B cell (primary cell): ENCODE results near the gene APOE. TPM values are rescaled to one million over a fixed set of nuclear protein-coding genes. Genes with fewer than 3 reads are reported as not detected.

Source experiments
- ATAC-seq: fragments of 200-7000 bp; cut with Tn5 transposase; one replicate; pipeline ENCODE4 v1.10.0; 2021; ENCODE audit warnings: low read depth, mild to moderate bottlenecking, moderate number of reproducible peaks, moderate library complexity
- CTCF ChIA-PET: fragments of 350-600 bp; sonication (Branson Sonifier 250); formaldehyde crosslinking; loops from one replicate; lab custom pipeline; 2021; ENCODE audit warnings: antibody characterized with exemption, inconsistent platforms; lab: Charles Lee
- POLR2A ChIA-PET: fragments of 350-600 bp; sonication (Branson Sonifier 250); formaldehyde crosslinking; loops from one replicate; lab custom pipeline; 2021; ENCODE audit warnings: antibody characterized with exemption; lab: Charles Lee
- DNase-seq: peaks from one replicate; pipeline ENCODE4 v3.0.0; 2013
- H2AFZ ChIP-seq: 2 replicates; pipeline ENCODE4 v1.6.1; 2012; ENCODE audit warnings: mild to moderate bottlenecking, low read depth, low read length; ENCODE audit not compliant: insufficient read depth, poor library complexity, severe bottlenecking
- H3K27ac ChIP-seq, 2 donors: 1 replicate in 1 of 2; 2 replicates in 1 of 2; pipeline ENCODE4 v1.5.1; 2012 to 2013; ENCODE audit warnings: low read length in 2 of 2, mild to moderate bottlenecking in 2 of 2, moderate library complexity in 1 of 2
- H3K27me3 ChIP-seq, 4 experiments: fragments of 200-600 bp in 1 of 4; sonication (generic) in 1 of 4; replicated peaks in 1 of 4; 1 replicate in 2 of 4; 2 replicates in 2 of 4; pipeline versions ENCODE4 v1.6.1 to v1.7.0; 2013 to 2016; ENCODE audit warnings: low read length in 3 of 4, mild to moderate bottlenecking in 2 of 4, mixed read lengths in 1 of 4, moderate library complexity in 1 of 4; ENCODE audit not compliant: insufficient read depth in 4 of 4, control insufficient read depth in 3 of 4; ENCODE audit errors: control extremely low read depth in 1 of 4
- H3K36me3 ChIP-seq, 2 experiments: replicated peaks in 1 of 2; 1 replicate in 1 of 2; 2 replicates in 1 of 2; pipeline versions ENCODE4 v1.6.1 to v1.7.1; 2013; ENCODE audit warnings: low read length in 1 of 2; ENCODE audit not compliant: insufficient read depth in 2 of 2, control insufficient read depth in 1 of 2; ENCODE audit errors: control extremely low read depth in 1 of 2, extremely low read depth in 1 of 2
- H3K4me1 ChIP-seq, 2 donors: fragments of 200-600 bp in 1 of 2; sonication (generic) in 1 of 2; 1 replicate in 1 of 2; 2 replicates in 1 of 2; pipeline versions ENCODE4 v1.5.1 to v1.6.1; 2013 to 2017; ENCODE audit warnings: low read length in 2 of 2; ENCODE audit not compliant: control insufficient read depth in 2 of 2, insufficient read depth in 2 of 2
- H3K4me2 ChIP-seq: replicated peaks from 2 replicates; pipeline ENCODE3; 2012; ENCODE audit warnings: mild to moderate bottlenecking, low read depth, low read length; ENCODE audit not compliant: poor library complexity, severe bottlenecking
- H3K4me3 ChIP-seq, 5 experiments: fragments of 200-600 bp in 1 of 5; sonication (generic) in 1 of 5; 1 replicate in 3 of 5; 2 replicates in 2 of 5; pipeline versions ENCODE4 v1.5.1 to v1.7.0; 2011 to 2016; ENCODE audit warnings: low read length in 4 of 5, mild to moderate bottlenecking in 4 of 5, low read depth in 2 of 5, control low read depth in 1 of 5, moderate library complexity in 1 of 5; ENCODE audit not compliant: insufficient read depth in 1 of 5; ENCODE audit errors: control extremely low read depth in 1 of 5, extremely low read depth in 1 of 5
- H3K79me2 ChIP-seq: fragments of 200-600 bp; sonication (generic); one replicate; pipeline ENCODE4 v1.6.0; 2016; ENCODE audit warnings: low read length; ENCODE audit not compliant: control insufficient read depth, insufficient read depth
- H3K9ac ChIP-seq: fragments of 200-600 bp; sonication (generic); 2 replicates; pipeline ENCODE4 v1.6.1; 2017; ENCODE audit warnings: mild to moderate bottlenecking, low read length, moderate library complexity
- H3K9me3 ChIP-seq, 3 donors: one replicate each; pipeline versions ENCODE4 v1.6.1 to v1.7.1; 2013; ENCODE audit warnings: low read length in 2 of 3; ENCODE audit not compliant: control insufficient read depth in 2 of 3, insufficient read depth in 1 of 3; ENCODE audit errors: control extremely low read depth in 1 of 3
- H4K20me1 ChIP-seq: 2 replicates; pipeline ENCODE4 v1.6.0; 2012; ENCODE audit warnings: mild to moderate bottlenecking, low read length; ENCODE audit not compliant: insufficient read depth, control insufficient read depth, poor library complexity, severe bottlenecking
- H3K27ac Mint-ChIP-seq: one replicate; pipeline ENCODE4 v1.8.0; 2021; ENCODE audit warnings: mixed read lengths
- H3K27me3 Mint-ChIP-seq: one replicate; pipeline ENCODE4 v1.8.0; 2021; ENCODE audit warnings: mixed read lengths
- H3K4me1 Mint-ChIP-seq: one replicate; pipeline ENCODE4 v1.8.0; 2021; ENCODE audit warnings: mixed read lengths
- H3K4me3 Mint-ChIP-seq: one replicate; pipeline ENCODE4 v1.8.0; 2021; ENCODE audit warnings: mixed read lengths
- H3K9me3 Mint-ChIP-seq: one replicate; pipeline ENCODE4 v1.8.0; 2022; ENCODE audit warnings: mixed read lengths; ENCODE audit not compliant: insufficient read depth
- EZH2 ChIP-seq: IDR thresholded peaks from 2 replicates; pipeline ENCODE4 v1.6.1; 2012; ENCODE audit warnings: borderline replicate concordance, low read depth, mild to moderate bottlenecking, moderate library complexity, low read length; ENCODE audit not compliant: insufficient read depth, poor library complexity, severe bottlenecking
- WGBS: methylation state at CpG from one replicate; pipeline ENCODE4 v1.1.5; 2013; ENCODE audit warnings: missing lambda C conversion rate; ENCODE audit not compliant: insufficient coverage; 5-methylcytosine and 5-hydroxymethylcytosine counted together
- intact Hi-C: fragments of 100-400 bp; cut with micrococcal nuclease; formaldehyde crosslinking; loops from one replicate; pipeline ENCODE4 v1.10.0; 2022
- polyA plus RNA-seq: library from polyadenylated mRNA; depleted of rRNA; stranded (reverse); fragments of >200 nt; gene quantifications from 2 replicates; pipeline ENCODE4 v1.2.3, GENCODE V29; 2012
- total RNA-seq, 2 donors: library from RNA; stranded (reverse); fragments of 120-200 nt in 1 of 2; gene quantifications; 1 replicate in 1 of 2; 2 replicates in 1 of 2; pipeline versions ENCODE4 v1.2.3 to v1.2.4, GENCODE V29; 2013 to 2022
- TF ChIP-seq, protein P1 (sequence below): fragments of 200-600 bp; IDR thresholded peaks from one replicate; pipeline ENCODE4 v1.8.0; 2022; ENCODE audit warnings: antibody characterized with exemption, mild to moderate bottlenecking

Gene APOE
- total and polyA plus RNA-seq, 2 donors (not counting 1 experiment from before 2014, with no cell fraction given) = 0.74 to 2.8 TPM

DNA sequence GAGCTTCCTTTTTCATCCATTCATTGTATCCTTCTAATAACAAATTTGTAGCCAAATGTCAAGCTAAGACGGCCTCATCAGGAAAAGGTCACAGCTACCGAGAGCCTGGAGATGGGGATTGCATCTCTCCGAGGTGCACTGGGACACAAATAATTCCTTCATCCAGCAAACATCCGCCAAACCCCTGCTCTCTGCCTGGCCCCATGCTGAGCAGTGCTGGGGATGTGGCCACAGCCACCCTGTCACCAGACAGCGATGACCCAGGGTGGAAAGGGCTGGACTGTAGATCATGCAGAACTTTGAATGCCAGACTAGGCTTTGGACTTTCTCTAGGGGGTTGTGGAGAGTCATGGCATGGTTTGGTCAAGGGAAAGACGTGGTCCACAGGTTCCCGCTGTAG lies 12.7 kb upstream of the APOE start:
- Mint-ChIP-seq H3K4me3 (peak overlapping the region; percentile 83), H3K9me3 (no peaks in the 10 kb centered on the region), H3K27ac (peak overlapping the region; percentile 2), H3K27me3 (no peaks in the 10 kb centered on the region), H3K4me1 (peaks cover 29% of the 10 kb centered on the region)
- peaks cover 0 to 3% (median 0%) of the 10 kb centered on the region in 3 donors for H3K9me3 ChIP-seq
- intact Hi-C loops = no loop called here
- ChIA-PET CTCF (interaction anchor here (1.1 kb wide), 1 partner anchor 239 kb away, joined by 3 read pairs; no protein-coding TSS in a partner anchor), POLR2A (no interaction called here)
- TF ChIP-seq, protein P1, sequence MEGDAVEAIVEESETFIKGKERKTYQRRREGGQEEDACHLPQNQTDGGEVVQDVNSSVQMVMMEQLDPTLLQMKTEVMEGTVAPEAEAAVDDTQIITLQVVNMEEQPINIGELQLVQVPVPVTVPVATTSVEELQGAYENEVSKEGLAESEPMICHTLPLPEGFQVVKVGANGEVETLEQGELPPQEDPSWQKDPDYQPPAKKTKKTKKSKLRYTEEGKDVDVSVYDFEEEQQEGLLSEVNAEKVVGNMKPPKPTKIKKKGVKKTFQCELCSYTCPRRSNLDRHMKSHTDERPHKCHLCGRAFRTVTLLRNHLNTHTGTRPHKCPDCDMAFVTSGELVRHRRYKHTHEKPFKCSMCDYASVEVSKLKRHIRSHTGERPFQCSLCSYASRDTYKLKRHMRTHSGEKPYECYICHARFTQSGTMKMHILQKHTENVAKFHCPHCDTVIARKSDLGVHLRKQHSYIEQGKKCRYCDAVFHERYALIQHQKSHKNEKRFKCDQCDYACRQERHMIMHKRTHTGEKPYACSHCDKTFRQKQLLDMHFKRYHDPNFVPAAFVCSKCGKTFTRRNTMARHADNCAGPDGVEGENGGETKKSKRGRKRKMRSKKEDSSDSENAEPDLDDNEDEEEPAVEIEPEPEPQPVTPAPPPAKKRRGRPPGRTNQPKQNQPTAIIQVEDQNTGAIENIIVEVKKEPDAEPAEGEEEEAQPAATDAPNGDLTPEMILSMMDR = no peak
- no peak for TF ChIP-seq EZH2
- peaks cover 7% of the 10 kb centered on the region for H4K20me1 ChIP-seq
- H3K36me3 ChIP-seq = peaks cover 0 to 49% of the 10 kb centered on the region in 2 experiments
- H3K4me1 ChIP-seq = peaks cover 16 to 21% of the 10 kb centered on the region in 2 donors
- no peak overlapping the region for H2AFZ ChIP-seq
- no peaks in the 10 kb centered on the region for H3K27me3 ChIP-seq
- H3K27ac ChIP-seq = no peak overlapping the region
- DNase-seq (no peak), ATAC-seq (no peak)
- H3K4me2 ChIP-seq = no peak overlapping the region
- no peak overlapping the region for H3K9ac ChIP-seq
- peaks cover 25% of the 10 kb centered on the region for H3K79me2 ChIP-seq
- no peak overlapping the region for H3K4me3 ChIP-seq
- 97% methylated on average over 7 of the region's 7 CpGs for WGBS

DNA sequence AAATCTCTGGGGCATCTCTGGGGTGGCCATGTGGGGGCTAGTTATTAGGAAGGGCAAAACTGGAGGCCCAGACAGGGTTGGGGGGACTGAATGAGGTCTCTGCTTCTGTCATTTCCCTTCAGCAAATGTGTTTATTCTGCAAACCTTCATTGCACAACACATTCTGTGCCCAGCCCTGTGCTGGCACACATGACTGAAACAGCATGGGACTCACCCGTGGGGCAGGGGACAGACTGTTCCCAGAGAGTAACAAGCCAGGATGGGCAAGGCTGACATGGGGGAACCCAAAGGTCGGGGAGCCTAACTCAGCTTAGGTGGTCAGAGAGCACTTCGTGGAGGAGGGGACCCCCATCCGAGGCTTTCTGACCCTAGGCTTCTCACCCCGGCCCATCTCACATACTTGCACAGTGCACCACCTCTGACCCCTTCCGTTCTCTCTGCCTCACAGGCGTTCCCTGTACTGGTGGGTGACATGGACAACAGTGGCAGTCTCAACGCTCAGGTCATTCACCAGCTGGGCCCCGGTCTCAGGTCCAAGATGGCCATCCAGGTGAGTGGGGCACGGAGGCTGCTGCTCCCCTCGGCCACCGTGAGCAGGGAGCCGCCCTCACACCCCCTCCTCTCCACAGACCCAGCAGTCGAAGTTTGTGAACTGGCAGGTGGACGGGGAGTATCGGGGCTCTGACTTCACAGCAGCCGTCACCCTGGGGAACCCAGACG lies 12.1 kb upstream of the APOE start:
- H3K36me3 ChIP-seq = peaks cover 0 to 52% of the 10 kb centered on the region in 2 experiments
- ChIA-PET CTCF (interaction anchor here (1.1 kb wide), 1 partner anchor 239 kb away, joined by 3 read pairs; no protein-coding TSS in a partner anchor), POLR2A (no interaction called here)
- H3K4me1 ChIP-seq = peaks cover 16 to 21% of the 10 kb centered on the region in 2 donors
- Mint-ChIP-seq H3K27ac (no peak overlapping the region), H3K27me3 (no peaks in the 10 kb centered on the region), H3K4me3 (peak overlapping the region; percentile 83), H3K4me1 (peaks cover 29% of the 10 kb centered on the region), H3K9me3 (no peaks in the 10 kb centered on the region)
- H4K20me1 ChIP-seq = peaks cover 7% of the 10 kb centered on the region
- intact Hi-C loops = no loop called here
- ATAC-seq (no peak), DNase-seq (no peak)
- H3K4me2 ChIP-seq = no peak overlapping the region
- H3K4me3 ChIP-seq = no peak overlapping the region
- H3K9me3 ChIP-seq = peaks cover 0 to 3% (median 0%) of the 10 kb centered on the region in 3 donors
- no peak overlapping the region for H3K27ac ChIP-seq
- H2AFZ ChIP-seq = no peak overlapping the region
- no peak for TF ChIP-seq EZH2
- TF ChIP-seq, protein P1 = no peak
- WGBS = 97% methylated on average over 12 of the region's 18 CpGs
- no peaks in the 10 kb centered on the region for H3K27me3 ChIP-seq
- H3K79me2 ChIP-seq = peaks cover 25% of the 10 kb centered on the region
- no peak overlapping the region for H3K9ac ChIP-seq
